GM18909 (cell line): ENCODE results near the gene LBP.

ENCODE experiments used
- ATAC-seq: cut with Tn5 transposase; IDR thresholded peaks from one replicate; pipeline ENCODE4 v1.9.1; 2021; ENCODE audit warnings: mild to moderate bottlenecking; ENCODE audit not compliant: unreplicated experiment, poor library complexity

The LBP gene

DNA sequence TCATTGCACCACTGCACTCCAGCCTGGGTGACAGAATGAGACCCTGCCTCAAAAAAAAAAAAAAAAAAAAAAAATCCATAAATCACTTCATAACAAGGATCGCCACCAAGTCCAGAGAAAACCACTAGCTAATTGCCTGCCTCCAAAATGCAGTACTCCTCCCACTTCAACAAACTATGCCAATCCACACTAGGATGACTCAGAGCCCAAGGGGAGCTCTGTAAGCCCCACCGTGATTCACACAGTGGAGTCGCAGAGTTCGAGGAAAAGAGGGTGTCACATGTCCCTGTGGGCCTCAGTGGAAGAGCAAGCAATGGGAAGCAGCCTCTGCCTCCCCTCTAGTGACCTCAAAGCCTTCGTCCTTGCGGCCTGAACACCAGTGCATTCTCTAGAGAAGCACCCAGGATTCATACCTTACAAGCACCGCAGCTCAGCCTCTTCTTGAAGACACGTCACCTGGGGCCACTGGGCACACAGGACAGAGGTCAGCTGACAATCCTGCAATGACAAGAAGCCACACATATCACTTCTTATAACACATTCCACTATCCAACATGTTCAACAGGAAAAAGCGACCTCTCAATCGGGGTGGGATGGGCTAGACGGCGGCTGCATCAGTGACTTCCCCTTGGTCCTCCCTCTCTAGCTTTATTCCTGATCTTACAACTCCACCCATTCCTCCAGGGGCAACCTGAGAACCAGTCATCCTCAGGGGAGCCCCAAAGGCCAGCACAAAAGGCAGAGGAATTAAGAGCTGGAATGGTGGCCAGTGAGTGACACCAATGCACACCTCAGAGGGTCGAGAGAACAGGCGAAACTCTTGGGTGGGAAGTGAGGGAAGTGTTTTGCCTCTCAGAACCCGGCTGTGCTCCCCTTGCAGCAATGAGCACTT lies 80.0 kb downstream of the LBP start:
- ATAC-seq = no peak
